DMS79 (cell line): ENCODE results near the gene PLCL1.
"Not testable (repeated sequence)": the region's sequence is repeated elsewhere in the genome, so short reads cannot be mapped to it uniquely, and the experiment has no call there.

Experiments used
- DNase-seq: peaks from one replicate; lab custom pipeline; 2025; lab: John Stamatoyannopoulos, UW

The PLCL1 gene

GRCh38 chr2:197810016-197810415 lies 5.6 kb downstream of the PLCL1 start:
- DNase-seq = no peak

- DNase-seq = no peak
Measured at GRCh38 chr2:197810491-197810890, 6.1 kb downstream of the PLCL1 start.

DNA sequence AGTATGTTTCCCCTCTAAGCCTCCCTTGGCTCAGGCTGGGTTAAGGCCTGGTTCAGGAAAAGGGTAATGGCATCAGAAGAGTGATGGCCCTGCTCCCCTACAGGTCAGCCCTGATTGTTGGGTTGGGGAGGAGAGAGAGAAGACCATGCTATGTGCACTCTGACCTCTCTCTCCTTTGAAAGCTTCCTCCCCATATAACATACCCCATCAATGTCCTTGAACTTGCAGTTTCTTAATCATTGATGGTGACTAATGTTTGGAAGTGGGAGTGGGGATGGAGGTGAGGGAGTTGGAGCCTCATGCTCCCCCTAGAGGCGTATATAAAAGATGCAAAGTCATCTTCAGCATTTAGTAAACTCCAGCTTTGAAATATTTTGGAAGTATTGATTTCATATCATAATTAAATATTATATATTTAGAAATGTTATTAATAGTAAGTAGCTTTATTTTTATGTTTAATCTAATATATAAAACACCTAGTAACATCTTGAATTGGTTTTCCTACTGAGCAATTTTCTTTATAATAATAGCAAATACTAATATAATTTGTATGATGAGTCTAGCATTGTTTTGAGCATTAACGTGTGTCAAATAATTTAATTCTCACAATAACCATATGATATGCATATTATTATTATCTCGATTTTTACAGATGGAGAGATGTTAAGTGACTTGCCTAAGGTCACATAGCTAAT lies 8.8 kb downstream of the PLCL1 start:
- DNase-seq = no peak

GRCh38 chr2:197814526-197814925 lies 10.1 kb downstream of the PLCL1 start:
- no peak for DNase-seq

- no peak for DNase-seq
Measured at GRCh38 chr2:197821550-197822289, 17.3 kb downstream of the PLCL1 start.

- no peak for DNase-seq
Measured at GRCh38 chr2:197822333-197822732, 17.9 kb downstream of the PLCL1 start.

DNA sequence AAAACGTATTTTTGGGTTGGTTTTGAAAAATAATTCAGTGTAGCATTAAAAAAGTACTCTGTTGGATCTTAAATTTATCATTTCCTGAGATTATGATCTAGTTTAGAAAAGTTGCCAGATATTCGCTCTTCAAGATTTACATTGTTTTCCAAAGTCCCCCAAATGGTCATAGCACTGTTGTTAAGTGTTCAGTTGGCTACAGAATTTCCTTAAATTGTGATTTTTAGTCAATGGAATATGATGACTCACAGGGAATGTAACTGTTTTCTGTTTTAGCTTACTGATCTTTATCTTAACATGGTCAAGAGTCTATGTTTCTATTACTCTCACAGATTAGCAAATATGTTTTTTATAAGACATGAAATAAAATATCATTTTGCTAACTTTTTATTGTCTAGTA lies 23.2 kb downstream of the PLCL1 start:
- no peak for DNase-seq

DNA sequence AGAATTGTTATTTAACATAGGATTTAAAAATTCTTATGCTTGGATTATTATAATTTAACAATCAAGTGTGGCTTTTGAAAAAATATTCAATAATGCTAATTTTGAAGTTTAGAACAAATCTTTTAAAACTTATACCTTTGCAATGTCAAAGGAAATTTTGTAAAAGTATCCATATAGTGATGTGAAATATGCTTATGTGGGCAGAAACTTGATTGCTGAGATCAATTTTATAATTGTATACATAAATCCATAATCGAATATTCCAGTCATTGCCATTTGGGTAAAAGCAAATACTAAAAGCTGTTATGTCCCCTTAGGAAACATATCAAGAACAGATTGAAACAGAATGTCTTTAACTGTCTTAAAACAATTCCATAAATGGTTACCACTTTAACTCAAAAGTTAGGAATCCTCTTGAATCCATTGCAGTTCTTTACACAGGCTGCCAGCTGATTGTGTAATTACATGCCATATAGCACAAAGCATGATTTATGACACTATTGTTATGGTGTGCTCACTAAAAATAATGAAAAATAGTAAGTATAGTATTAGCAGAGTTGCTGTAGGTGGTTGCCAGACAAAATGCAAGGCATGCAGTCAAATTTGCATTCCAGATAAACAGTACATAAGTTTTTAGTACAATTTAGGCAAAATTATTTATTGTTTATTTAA lies 24.2 kb downstream of the PLCL1 start:
- DNase-seq = no peak

GRCh38 chr2:197834771-197835170 lies 30.4 kb downstream of the PLCL1 start:
- DNase-seq = not testable (repeated sequence)

- DNase-seq = no peak
Measured at GRCh38 chr2:197835293-197835692, 30.9 kb downstream of the PLCL1 start.

DNA sequence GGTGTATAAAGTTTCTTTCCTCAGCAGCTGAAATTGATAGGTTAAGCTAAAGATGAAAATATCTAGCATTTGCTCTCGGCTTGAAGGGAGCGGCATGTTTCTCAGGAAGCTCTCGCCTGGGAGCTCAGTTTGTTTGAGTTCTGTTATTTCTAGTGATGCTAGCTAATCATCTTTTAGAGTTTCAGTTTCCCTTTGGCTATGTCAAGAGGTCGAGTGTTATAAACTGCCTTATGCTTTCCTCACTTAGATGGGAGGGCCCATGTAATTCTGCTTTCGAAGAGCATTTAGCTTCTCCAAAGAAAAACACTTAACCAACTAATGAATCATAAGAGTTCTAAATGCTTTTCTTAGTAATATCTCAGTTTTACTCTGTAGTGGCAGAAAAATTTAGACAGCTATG lies 33.6 kb downstream of the PLCL1 start:
- no peak for DNase-seq

GRCh38 chr2:197838579-197838978 lies 34.2 kb downstream of the PLCL1 start:
- no peak for DNase-seq

- no peak for DNase-seq
Measured at GRCh38 chr2:197839327-197839726, 34.9 kb downstream of the PLCL1 start.

GRCh38 chr2:197839856-197840255 lies 35.5 kb downstream of the PLCL1 start:
- DNase-seq = no peak

- no peak for DNase-seq
Measured at GRCh38 chr2:197846128-197846527, 41.7 kb downstream of the PLCL1 start.

DNA sequence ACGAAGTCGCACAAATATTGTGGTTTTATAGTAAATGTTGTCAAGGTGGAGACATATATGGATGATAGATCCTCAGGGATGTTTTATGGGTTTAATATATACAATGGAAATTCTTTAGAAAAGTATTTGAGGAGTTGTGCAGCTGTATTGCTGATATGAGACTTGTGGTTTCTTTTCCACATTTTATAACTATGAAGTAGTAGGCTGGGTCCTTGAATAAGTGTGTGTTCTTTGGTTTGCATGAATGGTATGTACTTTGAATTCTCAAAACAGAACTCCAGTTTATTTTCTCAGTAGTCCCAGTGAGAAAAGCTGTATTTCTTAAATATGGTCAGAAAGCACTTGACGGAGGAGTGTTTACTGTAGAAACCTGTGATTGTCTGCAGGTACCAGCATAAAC lies 42.4 kb downstream of the PLCL1 start:
- no peak for DNase-seq

GRCh38 chr2:197847651-197848401 lies 43.4 kb downstream of the PLCL1 start:
- no peak for DNase-seq

DNA sequence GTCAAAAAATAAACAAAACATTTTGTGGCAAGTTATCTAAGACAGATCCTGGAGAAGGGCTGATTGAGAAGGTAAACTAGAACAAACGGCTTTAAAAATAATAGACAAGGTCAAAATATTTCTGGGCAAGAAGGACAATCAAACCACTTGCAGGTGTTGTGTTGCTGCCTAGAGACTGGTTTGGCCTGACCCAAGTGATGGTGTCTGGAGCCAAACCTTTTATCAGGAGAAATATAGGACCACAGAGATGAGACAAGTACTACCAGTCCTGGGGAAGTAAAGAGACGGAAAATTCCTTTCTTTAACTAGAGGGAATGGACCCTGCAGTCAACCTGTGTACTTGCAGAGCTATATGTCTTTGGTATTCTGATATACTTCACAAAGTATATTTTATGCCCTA lies 44.2 kb downstream of the PLCL1 start:
- no peak for DNase-seq

DNA sequence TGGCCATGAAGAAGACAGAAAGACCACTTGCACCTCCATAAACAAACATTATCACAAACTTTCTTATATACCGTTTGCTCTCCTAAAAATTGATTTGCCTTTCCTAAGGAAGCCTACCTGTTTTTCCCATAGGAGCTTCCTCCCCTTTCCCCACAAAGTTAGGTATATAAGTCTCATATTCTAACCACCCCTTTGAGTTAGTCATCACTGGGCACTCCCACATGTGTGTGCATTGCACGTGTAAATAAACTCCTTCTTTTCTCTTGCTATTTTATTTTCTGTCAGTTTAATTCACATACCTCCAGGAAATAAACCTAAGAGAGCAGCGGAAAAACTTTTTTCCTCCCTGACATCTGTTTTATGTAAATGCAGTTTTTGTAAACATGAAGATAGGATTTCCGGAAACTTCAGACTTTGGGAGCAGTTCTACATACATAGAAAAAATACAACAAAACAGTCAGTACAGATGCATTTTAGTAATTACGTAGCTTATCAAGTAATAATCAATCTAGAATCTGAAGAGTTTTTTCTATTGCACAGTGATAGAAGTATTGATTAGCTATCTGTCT lies 46.6 kb downstream of the PLCL1 start:
- no peak for DNase-seq

DNA sequence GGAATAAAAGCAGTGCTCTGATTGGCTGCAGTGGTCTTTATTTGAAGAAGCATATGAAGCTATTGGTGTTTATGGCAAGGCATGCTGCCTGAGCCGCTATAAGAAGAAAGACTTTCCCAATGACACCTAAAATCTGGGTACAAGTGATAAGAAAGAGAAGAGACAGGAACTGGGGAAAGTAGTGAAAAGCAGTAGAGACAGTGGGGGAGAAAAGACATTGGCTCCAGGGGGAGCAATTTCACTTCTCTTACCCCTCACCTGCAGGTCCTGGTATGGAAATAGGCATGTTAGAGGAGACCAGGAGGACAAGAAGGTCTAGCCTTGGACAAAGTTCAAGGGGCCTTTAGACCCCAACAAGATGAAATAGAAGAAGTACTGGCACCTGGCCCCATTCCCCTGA lies 47.1 kb downstream of the PLCL1 start:
- no peak for DNase-seq

- no peak for DNase-seq
Measured at GRCh38 chr2:197852108-197852507, 47.7 kb downstream of the PLCL1 start.

DNA sequence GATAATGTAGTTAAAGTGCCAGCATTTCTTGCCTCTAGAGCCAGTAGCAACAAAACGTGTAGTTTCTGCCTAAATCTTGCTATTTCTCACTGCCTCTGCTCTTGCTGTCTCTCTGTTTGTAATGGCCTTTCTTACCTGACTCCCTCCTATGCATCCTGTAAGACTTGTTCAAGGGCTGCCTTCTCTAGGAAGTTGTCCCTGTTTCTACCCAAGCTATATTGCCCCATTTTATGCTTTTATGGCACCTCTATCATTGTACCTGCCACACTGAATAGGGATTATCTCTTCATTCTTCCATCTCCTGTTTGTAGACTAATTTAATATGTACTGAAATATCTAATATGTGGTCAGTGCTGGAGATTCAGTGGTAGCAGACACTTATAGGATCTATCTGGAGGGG lies 49.2 kb downstream of the PLCL1 start:
- DNase-seq = no peak
